Caco-2 (cell line): ENCODE data around the gene GUCA2A. TPM values are rescaled to one million over a fixed set of nuclear protein-coding genes. Genes with fewer than 3 reads are reported as not detected.
A peak's percentile ranks its signal among the peaks of the same experiment; 100 is the strongest.

Source experiments
- BruUV-seq: library from RNA; stranded (reverse); fragments of 400-500 nt; replicated peaks from 2 replicates; lab custom pipeline; 2021; lab: Mats Ljungman, UMichigan
- CTCF ChIA-PET: fragments of 300-600 bp; sonication (Branson Sonifier 250); formaldehyde crosslinking; loops from one replicate; lab custom pipeline; 2022; ENCODE audit warnings: antibody characterized with exemption; lab: Charles Lee
- POLR2A ChIA-PET: fragments of 300-600 bp; sonication (Branson Sonifier 250); formaldehyde crosslinking; loops from one replicate; lab custom pipeline; 2022; ENCODE audit warnings: antibody characterized with exemption; lab: Charles Lee
- DNase-seq, 2 experiments: peaks; one replicate each; pipeline versions ENCODE4 v3.0.0 to v3.0.0-alpha.2; 2020 to 2022
- H3K27me3 ChIP-seq: replicated peaks from 2 replicates; pipeline ENCODE4 v1.6.0; 2011; ENCODE audit warnings: low read length; ENCODE audit not compliant: control insufficient read depth, insufficient read depth
- H3K36me3 ChIP-seq: 2 replicates; pipeline ENCODE4 v1.5.1; 2011; ENCODE audit warnings: low read length; ENCODE audit not compliant: control insufficient read depth, insufficient read depth
- H3K4me1 ChIP-seq: fragments of 250-450 bp; sonication (Bioruptor Pico); 2 replicates; pipeline ENCODE4 v1.5.1; 2020; ENCODE audit warnings: mild to moderate bottlenecking
- H3K4me3 ChIP-seq: 2 replicates; pipeline ENCODE4 v1.5.1; 2011; ENCODE audit warnings: low read depth, mild to moderate bottlenecking, control low read depth, low read length
- H3K9me3 ChIP-seq: fragments of 250-450 bp; sonication (Bioruptor Pico); 2 replicates; pipeline ENCODE4 v1.5.1; 2020; ENCODE audit warnings: mild to moderate bottlenecking, moderate library complexity
- H3K27ac Mint-ChIP-seq: one replicate; pipeline ENCODE4 v1.8.0; 2022; ENCODE audit warnings: mixed read lengths; ENCODE audit not compliant: unreplicated experiment
- H3K27me3 Mint-ChIP-seq: one replicate; pipeline ENCODE4 v1.8.0; 2022; ENCODE audit warnings: mixed read lengths; ENCODE audit not compliant: insufficient read depth, unreplicated experiment
- H3K36me3 Mint-ChIP-seq: one replicate; pipeline ENCODE4 v1.8.0; 2022; ENCODE audit warnings: mild to moderate bottlenecking, mixed read lengths; ENCODE audit not compliant: insufficient read depth, unreplicated experiment
- H3K4me1 Mint-ChIP-seq: one replicate; pipeline ENCODE4 v1.8.0; 2022; ENCODE audit warnings: low read depth, mixed read lengths; ENCODE audit not compliant: unreplicated experiment
- H3K4me3 Mint-ChIP-seq: one replicate; pipeline ENCODE4 v1.8.0; 2022; ENCODE audit warnings: mild to moderate bottlenecking, moderate library complexity, mixed read lengths; ENCODE audit not compliant: unreplicated experiment
- H3K9me3 Mint-ChIP-seq: one replicate; pipeline ENCODE4 v1.8.0; 2022; ENCODE audit warnings: mixed read lengths; ENCODE audit not compliant: unreplicated experiment
- CTCF ChIP-seq, 2 experiments: fragments of 200-600 bp in 1 of 2; IDR thresholded peaks; 1 replicate in 1 of 2; 2 replicates in 1 of 2; pipeline versions ENCODE4 v1.5.1 to v1.8.0; 2011 to 2022; ENCODE audit warnings: antibody characterized with exemption in 1 of 2, control low read depth in 1 of 2, inconsistent platforms in 1 of 2, low read depth in 1 of 2, low read length in 1 of 2, mild to moderate bottlenecking in 1 of 2, moderate library complexity in 1 of 2; ENCODE audit not compliant: insufficient read depth in 1 of 2, severe bottlenecking in 1 of 2, unreplicated experiment in 1 of 2
- intact Hi-C: fragments of 100-400 bp; cut with micrococcal nuclease; formaldehyde crosslinking; loops from one replicate; pipeline ENCODE4 v1.10.0; 2022; ENCODE audit not compliant: unreplicated experiment
- total RNA-seq: library from RNA; stranded (reverse); gene quantifications from 2 replicates; pipeline ENCODE4 v1.2.3, GENCODE V29; 2022

GUCA2A gene
- total RNA-seq, 1 experiment from 2014 or later: 28.8 TPM

- Histone ChIP-seq H3K4me1 (peaks cover 32% of the 10 kb centered on the region), H3K9me3 (no peaks in the 10 kb centered on the region), H3K4me3 (no peak overlapping the region), H3K27me3 (no peaks in the 10 kb centered on the region), H3K36me3 (peaks cover 1% of the 10 kb centered on the region; the same call in 1 of the 2 replicates)
- intact Hi-C loops: no loop called here
- ChIA-PET CTCF (no interaction called here), POLR2A (no interaction called here)
- Mint-ChIP-seq H3K4me3 (no peak overlapping the region), H3K36me3 (peaks cover 43% of the 10 kb centered on the region), H3K4me1 (peaks cover 30% of the 10 kb centered on the region), H3K27me3 (no peaks in the 10 kb centered on the region), H3K9me3 (no peaks in the 10 kb centered on the region), H3K27ac (no peak overlapping the region)
- no TSS peak for BruUV-seq
- TF ChIP-seq CTCF (IDR thresholded peaks at IDR 0.05; ENCODE audit: insufficient read depth in 1 of 2, low read depth in 1 of 2, low read length in 1 of 2, severe bottlenecking in 1 of 2, unreplicated experiment in 1 of 2): no peak
- DNase-seq: no peak
Observed at GRCh38 chr1:42168763-42169162, 4.2 kb upstream of the GUCA2A start.

GRCh38 chr1:42168391-42168670 lies 3.8 kb upstream of the GUCA2A start:
- CTCF ChIA-PET: no interaction called here
- intact Hi-C loops: no loop called here
- H3K36me3 ChIP-seq: peaks cover 1% of the 10 kb centered on the region; the same call in 1 of the 2 replicates
- no peak for DNase-seq
- no TSS peak for BruUV-seq
- H3K27me3 ChIP-seq: no peaks in the 10 kb centered on the region
- no peaks in the 10 kb centered on the region for H3K9me3 ChIP-seq
- H3K4me1 Mint-ChIP-seq: peaks cover 30% of the 10 kb centered on the region
- POLR2A ChIA-PET: no interaction called here
- no peaks in the 10 kb centered on the region for H3K9me3 Mint-ChIP-seq
- H3K27ac Mint-ChIP-seq: no peak overlapping the region
- H3K4me3 ChIP-seq: no peak overlapping the region
- H3K4me3 Mint-ChIP-seq: no peak overlapping the region
- TF ChIP-seq CTCF (IDR thresholded peaks at IDR 0.05; ENCODE audit: insufficient read depth in 1 of 2, low read depth in 1 of 2, low read length in 1 of 2, severe bottlenecking in 1 of 2, unreplicated experiment in 1 of 2): no peak
- no peaks in the 10 kb centered on the region for H3K27me3 Mint-ChIP-seq
- peaks cover 34% of the 10 kb centered on the region for H3K4me1 ChIP-seq
- peaks cover 43% of the 10 kb centered on the region for H3K36me3 Mint-ChIP-seq

- H3K27ac Mint-ChIP-seq: peak overlapping the region; percentile 46
- H3K36me3 Mint-ChIP-seq: peaks cover 43% of the 10 kb centered on the region
Observed at GRCh38 chr1:42167611-42168390, 3.3 kb upstream of the GUCA2A start.

More at GRCh38 chr1:42167611-42168390, 3.3 kb upstream of the GUCA2A start:
- peaks cover 34% of the 10 kb centered on the region for H3K4me1 ChIP-seq
- Mint-ChIP-seq H3K4me3 (no peak overlapping the region), H3K27me3 (no peaks in the 10 kb centered on the region), H3K4me1 (peaks cover 30% of the 10 kb centered on the region), H3K9me3 (no peaks in the 10 kb centered on the region)
- ChIA-PET POLR2A (no interaction called here), CTCF (no interaction called here)
- intact Hi-C loops: no loop called here
- no peak for DNase-seq
- TF ChIP-seq CTCF (IDR thresholded peaks at IDR 0.05; ENCODE audit: insufficient read depth in 1 of 2, low read depth in 1 of 2, low read length in 1 of 2, severe bottlenecking in 1 of 2, unreplicated experiment in 1 of 2): no peak
- no peaks in the 10 kb centered on the region for H3K9me3 ChIP-seq
- no TSS peak for BruUV-seq
- no peaks in the 10 kb centered on the region for H3K27me3 ChIP-seq
- H3K4me3 ChIP-seq: no peak overlapping the region
- no peaks in the 10 kb centered on the region for H3K36me3 ChIP-seq
